Effector memory CD4-positive, alpha-beta T cell (primary cell): ENCODE results near the gene TRPV5.

Experiments
- DNase-seq, 3 donors: peaks; one replicate each; pipeline ENCODE4 v3.0.0-alpha.2; 2020
- H3K27ac ChIP-seq: 2 replicates; pipeline ENCODE4 v1.7.0; 2013; ENCODE audit warnings: mild to moderate bottlenecking, low read length, moderate library complexity; ENCODE audit not compliant: insufficient read depth, poor library complexity, severe bottlenecking
- H3K27me3 ChIP-seq: replicated peaks from 2 replicates; pipeline ENCODE4 v1.7.0; 2013; ENCODE audit warnings: mild to moderate bottlenecking, low read length; ENCODE audit not compliant: insufficient read depth, control insufficient read depth, poor library complexity, severe bottlenecking
- H3K36me3 ChIP-seq: 2 replicates; pipeline ENCODE4 v1.7.0; 2013; ENCODE audit warnings: mild to moderate bottlenecking, low read length, moderate library complexity; ENCODE audit not compliant: control insufficient read depth, insufficient read depth
- H3K4me1 ChIP-seq: 2 replicates; pipeline ENCODE4 v1.7.0; 2013; ENCODE audit warnings: low read length, mild to moderate bottlenecking; ENCODE audit not compliant: control insufficient read depth, insufficient read depth, poor library complexity, severe bottlenecking
- H3K4me3 ChIP-seq: 2 replicates; pipeline ENCODE4 v1.7.0; 2013; ENCODE audit warnings: low read length, low read depth, mild to moderate bottlenecking; ENCODE audit not compliant: insufficient read depth, poor library complexity, severe bottlenecking
- H3K9me3 ChIP-seq: 2 replicates; pipeline ENCODE4 v1.7.0; 2013; ENCODE audit warnings: mild to moderate bottlenecking, low read length, moderate library complexity; ENCODE audit not compliant: control insufficient read depth

Gene TRPV5

DNA sequence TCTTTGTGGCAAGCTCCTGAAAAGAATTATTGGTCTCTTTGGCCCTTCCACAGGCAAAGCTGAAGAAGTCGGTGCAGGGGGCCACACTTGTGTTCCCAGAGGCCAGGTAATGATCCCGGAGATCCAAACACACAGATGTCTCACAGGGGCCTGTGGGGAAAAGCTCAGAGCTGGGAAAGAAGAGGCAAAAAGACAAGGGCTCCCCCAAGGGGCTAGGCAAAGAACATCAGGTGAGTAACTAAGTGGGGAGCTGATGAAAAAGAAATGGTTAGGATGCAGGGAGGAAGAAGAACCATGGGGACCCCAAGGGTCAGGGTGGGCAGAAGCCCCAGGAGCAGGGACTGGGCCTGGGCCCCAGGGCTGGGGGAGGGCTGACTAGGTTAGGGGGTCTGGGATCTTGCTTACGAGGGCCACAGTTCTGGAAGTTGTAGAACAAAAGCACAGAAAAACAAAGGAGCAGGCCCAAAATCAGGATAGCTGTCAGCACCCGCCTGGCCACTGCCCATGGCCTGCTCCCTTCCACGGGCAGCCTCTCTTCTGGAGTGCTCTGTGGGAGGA is 27.5 kb upstream of the TRPV5 start:
- Histone ChIP-seq H3K9me3 (no peaks in the 10 kb centered on the region), H3K4me1 (no peaks in the 10 kb centered on the region), H3K27me3 (no peaks in the 10 kb centered on the region), H3K4me3 (no peak overlapping the region), H3K27ac (no peak overlapping the region), H3K36me3 (no peaks in the 10 kb centered on the region)
- no peak for DNase-seq

DNA sequence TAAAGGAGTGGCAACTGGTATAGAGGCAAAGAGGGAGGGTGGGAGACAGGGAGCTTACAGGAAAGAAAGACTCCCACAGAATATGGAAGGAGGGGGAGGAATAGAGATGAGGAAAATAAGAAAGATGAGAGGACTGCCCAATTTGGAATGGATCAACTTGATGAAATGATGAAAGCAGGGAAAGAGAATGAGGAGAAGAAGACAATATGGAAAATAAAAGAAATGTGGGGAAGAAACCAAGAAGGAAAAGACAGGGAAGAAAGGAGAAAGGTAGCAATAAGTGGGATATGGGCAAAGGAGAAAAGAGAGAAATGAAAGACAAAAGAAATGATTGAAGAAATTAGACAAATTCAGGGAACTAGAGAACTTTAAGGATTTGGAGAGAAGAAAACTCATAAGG is 25.7 kb upstream of the TRPV5 start:
- Histone ChIP-seq H3K4me1 (no peaks in the 10 kb centered on the region), H3K27me3 (no peaks in the 10 kb centered on the region), H3K9me3 (no peaks in the 10 kb centered on the region), H3K27ac (no peak overlapping the region), H3K36me3 (no peaks in the 10 kb centered on the region), H3K4me3 (no peak overlapping the region)
- no peak for DNase-seq

DNA sequence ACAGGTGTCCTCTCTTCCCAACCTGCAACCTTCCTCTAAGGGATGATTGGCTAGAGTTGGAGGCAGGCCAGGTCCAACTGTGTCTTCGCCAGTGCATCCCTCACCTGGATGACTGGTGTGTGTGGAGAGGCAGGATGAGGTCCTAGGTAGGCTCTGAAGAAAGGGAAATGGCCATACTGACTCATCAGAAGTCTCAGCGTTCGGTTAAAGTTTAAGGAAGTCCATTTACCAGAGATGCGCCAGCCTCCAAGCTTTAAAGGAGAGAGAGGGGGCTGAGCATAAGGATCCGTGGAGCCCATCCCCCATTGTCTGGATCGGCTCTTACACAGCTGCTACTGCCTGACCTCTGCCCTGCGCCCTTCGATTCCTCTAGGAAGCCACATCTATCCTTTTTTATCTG is 24.2 kb upstream of the TRPV5 start:
- no peak overlapping the region for H3K27ac ChIP-seq
- H3K4me1 ChIP-seq, result no peaks in the 10 kb centered on the region
- DNase-seq, result no peak
- H3K36me3 ChIP-seq, result no peaks in the 10 kb centered on the region
- H3K27me3 ChIP-seq, result no peaks in the 10 kb centered on the region
- H3K4me3 ChIP-seq, result no peak overlapping the region
- no peaks in the 10 kb centered on the region for H3K9me3 ChIP-seq

DNA sequence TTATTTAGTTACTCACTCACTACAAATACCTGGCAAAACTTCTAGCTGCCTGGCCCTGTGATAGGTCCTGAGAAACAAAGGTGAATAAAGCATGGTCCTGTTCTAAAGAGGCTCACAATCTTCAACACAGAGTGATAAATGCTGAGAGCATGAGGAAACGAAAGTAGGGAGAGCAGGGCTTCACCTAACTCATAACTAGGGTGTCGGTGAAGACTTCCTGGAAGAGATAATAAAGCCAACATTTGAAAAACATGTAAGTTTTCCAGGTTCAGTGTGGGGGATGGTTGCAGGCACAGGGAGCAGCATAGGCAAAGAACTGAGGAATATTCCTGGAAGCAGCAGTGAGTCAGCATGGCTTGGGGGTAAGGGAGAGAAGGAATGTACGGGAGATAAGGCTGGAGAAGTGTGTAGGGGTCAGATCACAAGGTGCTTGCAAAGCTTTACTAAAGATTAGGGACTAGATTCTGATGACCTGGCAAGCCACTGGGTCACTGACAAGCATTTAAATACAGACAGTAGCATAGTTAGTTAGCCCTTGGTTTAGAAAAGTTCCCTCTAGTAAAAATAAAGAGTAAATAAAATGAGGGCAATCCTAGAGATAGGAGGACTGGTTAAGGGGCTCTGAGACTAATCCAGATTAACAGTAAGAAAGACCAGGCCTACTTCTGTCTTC is 23.5 kb upstream of the TRPV5 start:
- Histone ChIP-seq H3K27ac (no peak overlapping the region), H3K9me3 (no peaks in the 10 kb centered on the region), H3K4me1 (no peaks in the 10 kb centered on the region), H3K27me3 (no peaks in the 10 kb centered on the region), H3K36me3 (no peaks in the 10 kb centered on the region), H3K4me3 (no peak overlapping the region)
- DNase-seq, result no peak

DNA sequence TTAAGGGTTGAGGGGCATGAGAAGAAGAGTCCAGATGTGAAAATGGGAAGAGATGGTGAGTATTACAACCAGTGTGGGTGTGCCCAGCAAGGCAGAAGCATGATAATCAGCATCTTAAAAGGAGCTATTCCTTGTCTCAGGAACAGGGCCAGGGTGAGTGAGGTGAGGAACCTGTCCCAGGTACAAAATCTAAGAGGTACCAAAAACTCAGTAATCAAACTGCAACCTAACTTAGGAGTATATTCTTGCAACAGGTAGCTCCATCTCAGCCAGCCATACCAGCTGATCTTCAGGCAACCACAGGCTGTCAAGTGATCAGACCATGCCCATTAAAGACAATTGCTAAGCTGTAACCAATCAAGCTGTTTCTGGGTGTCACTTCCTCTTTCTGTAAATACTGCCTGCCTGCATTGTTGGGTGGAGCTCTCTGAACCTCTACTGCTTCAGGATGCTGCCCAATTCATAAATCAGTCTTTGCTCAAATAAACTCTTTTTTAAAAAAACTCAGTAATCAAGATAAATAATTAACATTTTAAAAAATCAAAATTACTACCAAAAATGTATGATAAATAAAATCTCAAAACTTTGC is 21.2 kb upstream of the TRPV5 start:
- Histone ChIP-seq H3K4me1 (no peaks in the 10 kb centered on the region), H3K4me3 (no peak overlapping the region), H3K9me3 (no peaks in the 10 kb centered on the region), H3K36me3 (no peaks in the 10 kb centered on the region), H3K27me3 (peaks cover 3% of the 10 kb centered on the region), H3K27ac (no peak overlapping the region)
- no peak for DNase-seq

DNA sequence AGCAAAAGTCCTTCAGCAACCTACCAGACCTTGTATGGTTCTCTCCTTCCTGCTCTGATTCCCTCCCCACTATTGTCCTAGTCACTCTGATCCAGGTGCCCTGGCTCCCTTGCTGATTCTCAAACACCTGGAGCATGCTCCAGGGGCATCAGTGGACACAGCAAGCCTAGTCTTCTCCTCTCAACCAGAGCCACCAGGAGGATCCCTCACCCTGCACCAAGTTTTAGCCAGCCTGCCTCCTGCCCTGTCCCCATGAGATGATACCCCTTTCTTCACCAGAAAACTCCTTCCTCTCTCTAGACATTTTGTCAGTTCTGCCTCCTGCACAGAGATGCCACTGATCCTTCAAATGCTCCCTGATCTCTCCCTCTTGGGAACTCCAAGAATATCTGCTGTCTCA is 16.7 kb upstream of the TRPV5 start:
- H3K36me3 ChIP-seq, result no peaks in the 10 kb centered on the region
- H3K27me3 ChIP-seq, result peaks cover 3% of the 10 kb centered on the region
- H3K27ac ChIP-seq, result no peak overlapping the region
- H3K4me3 ChIP-seq, result no peak overlapping the region
- no peak for DNase-seq
- H3K4me1 ChIP-seq, result no peaks in the 10 kb centered on the region
- H3K9me3 ChIP-seq, result no peaks in the 10 kb centered on the region

DNA sequence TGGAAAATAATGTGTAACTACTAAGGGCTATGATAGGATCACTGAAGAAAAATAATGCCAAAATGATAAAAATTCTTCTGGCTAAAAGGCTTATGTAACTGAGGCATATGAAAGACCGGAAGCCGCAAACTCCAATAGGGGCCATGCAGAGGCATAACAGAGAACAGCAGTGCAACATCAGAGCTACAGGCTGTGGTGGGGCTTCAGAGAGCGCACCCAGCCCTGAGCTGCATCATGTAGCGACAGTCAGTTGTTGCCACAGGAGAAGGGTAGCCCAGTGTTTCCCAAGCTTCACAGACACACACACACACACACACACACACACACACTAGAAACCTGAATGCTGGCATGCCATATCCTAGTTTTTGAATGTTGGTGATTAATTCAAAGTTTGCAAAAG is 15.1 kb upstream of the TRPV5 start:
- Histone ChIP-seq H3K4me1 (no peaks in the 10 kb centered on the region), H3K9me3 (no peaks in the 10 kb centered on the region), H3K27ac (no peak overlapping the region), H3K36me3 (no peaks in the 10 kb centered on the region), H3K4me3 (no peak overlapping the region), H3K27me3 (peaks cover 3% of the 10 kb centered on the region)
- DNase-seq, result no peak

DNA sequence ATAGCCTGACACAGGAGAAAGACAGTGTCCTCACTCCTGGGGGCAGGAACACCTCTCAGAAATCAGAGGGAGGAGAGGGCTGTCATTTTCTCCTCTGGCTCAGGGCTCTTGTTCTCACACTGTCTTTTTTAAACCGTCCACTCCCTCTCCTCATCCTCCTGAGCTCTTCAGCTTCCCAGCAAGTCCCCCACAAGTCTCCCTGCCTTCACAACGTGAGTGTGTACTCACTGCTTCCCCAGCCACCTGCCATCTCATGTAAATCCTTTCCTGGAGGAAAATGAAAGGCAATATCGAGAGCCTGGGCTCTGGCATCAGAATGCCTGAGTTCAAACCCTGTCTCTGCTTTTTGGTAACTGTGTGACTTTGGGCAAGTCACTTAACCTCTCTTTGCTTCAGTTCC is 11.5 kb upstream of the TRPV5 start:
- DNase-seq, result no peak
- Histone ChIP-seq H3K4me1 (no peaks in the 10 kb centered on the region), H3K36me3 (no peaks in the 10 kb centered on the region)

DNA sequence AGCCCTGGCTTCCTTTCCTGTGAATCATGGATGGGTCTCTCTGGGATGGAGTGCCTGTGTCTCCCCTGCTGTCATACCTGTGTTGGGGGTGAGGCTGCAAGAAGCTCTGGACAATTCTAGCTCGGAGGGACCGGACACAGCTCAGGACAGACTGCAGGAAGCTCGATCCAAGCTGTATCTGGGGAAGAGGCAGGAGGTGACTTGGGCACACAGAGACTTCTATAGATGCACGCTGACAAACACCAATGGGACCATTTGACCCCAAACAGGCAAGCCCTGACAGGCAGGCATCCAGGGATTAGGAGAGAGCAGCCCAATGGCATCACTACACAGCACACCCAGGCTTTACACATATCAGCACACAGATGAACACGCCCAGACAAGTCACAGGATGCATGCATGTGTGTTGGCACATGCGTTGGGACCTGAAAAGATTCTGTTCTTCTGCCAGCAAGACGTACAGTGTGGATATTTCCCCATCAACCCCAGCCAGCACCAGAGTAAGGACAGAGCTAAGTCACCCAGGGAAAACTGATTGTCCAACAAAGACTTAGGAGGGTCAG is 10.2 kb upstream of the TRPV5 start:
- H3K4me3 ChIP-seq, result no peak overlapping the region
- H3K9me3 ChIP-seq, result no peaks in the 10 kb centered on the region
- no peaks in the 10 kb centered on the region for H3K27me3 ChIP-seq
- H3K27ac ChIP-seq, result no peak overlapping the region
- no peak for DNase-seq
- H3K4me1 ChIP-seq, result no peaks in the 10 kb centered on the region
- no peaks in the 10 kb centered on the region for H3K36me3 ChIP-seq

More for the DNA sequence above, 11.5 kb upstream of the TRPV5 start:
- Histone ChIP-seq H3K4me3 (no peak overlapping the region), H3K27me3 (no peaks in the 10 kb centered on the region), H3K9me3 (no peaks in the 10 kb centered on the region), H3K27ac (no peak overlapping the region)

DNA sequence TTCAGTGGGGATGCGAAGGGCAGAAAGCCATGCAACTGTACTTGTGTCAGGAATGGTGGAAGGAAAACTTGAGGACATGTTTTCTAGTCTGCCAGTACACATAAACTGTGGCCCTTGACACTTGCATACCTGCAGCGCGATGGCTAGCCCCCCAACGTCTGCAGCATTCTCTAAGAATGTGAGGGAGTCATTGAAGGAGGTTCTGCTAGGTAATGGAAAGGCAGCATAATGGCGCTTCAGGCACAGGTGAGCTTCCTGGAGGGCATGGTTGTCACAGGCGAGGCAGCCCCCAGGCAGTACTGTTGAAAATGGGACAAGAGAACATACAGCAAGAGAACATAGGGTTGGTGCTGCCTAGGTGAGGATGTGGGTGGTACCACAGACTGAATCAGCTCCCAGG is 9.2 kb upstream of the TRPV5 start:
- no peak for DNase-seq
- Histone ChIP-seq H3K27ac (no peak overlapping the region), H3K27me3 (no peaks in the 10 kb centered on the region), H3K9me3 (no peaks in the 10 kb centered on the region), H3K4me3 (no peak overlapping the region), H3K4me1 (no peaks in the 10 kb centered on the region), H3K36me3 (no peaks in the 10 kb centered on the region)
